Activated T-helper 17 cell treated with anti-CD3 and anti-CD28 coated beads, Interleukin-2, amount 50 U/mL, for 72 hours (primary cell): ENCODE data around the gene SPECC1. TPM values are rescaled to one million over a fixed set of nuclear protein-coding genes. Genes with fewer than 3 reads are reported as not detected.
"Not testable (repeated sequence)": the region's sequence is repeated elsewhere in the genome, so short reads cannot be mapped to it uniquely, and the experiment has no call there.

ENCODE experiments used
- ATAC-seq: fragments of 150-1000 bp; cut with Tn5 transposase; replicated peaks from 2 replicates; pipeline ENCODE4 v1.10.0; 2021; ENCODE audit warnings: mild to moderate bottlenecking, moderate library complexity
- H3K27ac Mint-ChIP-seq: one replicate; pipeline ENCODE4 v1.8.0; 2022; ENCODE audit warnings: mixed read lengths
- H3K27me3 Mint-ChIP-seq: one replicate; pipeline ENCODE4 v1.8.0; 2022; ENCODE audit warnings: mixed read lengths
- H3K36me3 Mint-ChIP-seq: one replicate; pipeline ENCODE4 v1.8.0; 2022; ENCODE audit warnings: low read depth, mild to moderate bottlenecking, mixed read lengths
- H3K4me1 Mint-ChIP-seq: one replicate; pipeline ENCODE4 v1.8.0; 2022; ENCODE audit warnings: mixed read lengths
- H3K4me3 Mint-ChIP-seq: one replicate; pipeline ENCODE4 v1.8.0; 2022; ENCODE audit warnings: mild to moderate bottlenecking, mixed read lengths
- H3K9me3 Mint-ChIP-seq: one replicate; pipeline ENCODE4 v1.8.0; 2022; ENCODE audit warnings: mixed read lengths
- total RNA-seq, 2 donors: library from RNA; stranded (reverse); gene quantifications; one replicate each; pipeline ENCODE4 v1.2.3, GENCODE V29; 2022

The SPECC1 gene
- total RNA-seq, 2 donors from 2014 or later: 5.7 to 9.6 TPM

DNA sequence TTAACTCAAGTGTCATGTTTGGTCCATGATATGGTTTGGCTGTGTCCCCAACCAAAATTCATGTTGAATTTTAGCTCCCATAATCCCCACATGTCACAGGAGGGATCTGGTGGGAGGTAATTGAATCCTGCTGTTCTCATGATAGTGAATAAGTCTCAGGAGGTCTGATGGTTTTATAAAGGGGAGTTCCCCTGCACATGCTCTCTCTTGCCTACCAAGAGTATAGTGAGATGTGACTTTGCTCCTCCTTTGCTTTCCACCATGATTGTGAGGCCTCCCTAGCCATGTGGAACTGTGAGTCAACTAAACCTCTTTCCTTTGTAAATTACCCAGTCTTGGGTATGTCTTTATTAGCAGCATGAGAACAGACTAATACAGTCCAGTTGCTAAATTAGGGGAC, 97.3 kb downstream of the SPECC1 start:
- H3K4me3 Mint-ChIP-seq, H3K4me1 Mint-ChIP-seq, H3K36me3 Mint-ChIP-seq, H3K27me3 Mint-ChIP-seq, H3K27ac Mint-ChIP-seq, H3K9me3 Mint-ChIP-seq: not testable (repeated sequence)
- peak; percentile 77 for ATAC-seq

DNA sequence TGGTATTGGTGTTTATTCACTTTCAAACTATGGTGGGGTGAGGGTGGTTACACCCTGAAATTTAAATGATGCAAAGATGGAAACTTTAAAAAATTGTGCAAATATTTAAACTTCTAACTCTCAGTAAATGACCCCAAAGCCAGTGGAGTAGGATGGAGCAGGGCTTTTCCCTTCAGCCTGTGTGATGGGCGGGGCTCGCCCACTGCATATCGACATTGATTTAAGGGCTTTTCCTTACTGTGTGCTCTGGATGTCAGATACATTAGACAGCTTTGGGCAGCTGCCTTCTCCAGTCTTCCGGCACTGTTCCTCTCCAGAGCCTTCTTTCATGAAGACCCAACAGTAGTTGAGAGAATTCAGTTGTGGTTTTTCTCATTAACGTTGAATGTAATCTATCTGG, 99.9 kb downstream of the SPECC1 start:
- H3K27ac Mint-ChIP-seq: no peak overlapping the region
- no peaks in the 10 kb centered on the region for H3K9me3 Mint-ChIP-seq
- H3K36me3 Mint-ChIP-seq: no peaks in the 10 kb centered on the region
- H3K4me1 Mint-ChIP-seq: peaks cover 9% of the 10 kb centered on the region
- ATAC-seq: no peak
- H3K27me3 Mint-ChIP-seq: peaks cover 7% of the 10 kb centered on the region
- no peak overlapping the region for H3K4me3 Mint-ChIP-seq

DNA sequence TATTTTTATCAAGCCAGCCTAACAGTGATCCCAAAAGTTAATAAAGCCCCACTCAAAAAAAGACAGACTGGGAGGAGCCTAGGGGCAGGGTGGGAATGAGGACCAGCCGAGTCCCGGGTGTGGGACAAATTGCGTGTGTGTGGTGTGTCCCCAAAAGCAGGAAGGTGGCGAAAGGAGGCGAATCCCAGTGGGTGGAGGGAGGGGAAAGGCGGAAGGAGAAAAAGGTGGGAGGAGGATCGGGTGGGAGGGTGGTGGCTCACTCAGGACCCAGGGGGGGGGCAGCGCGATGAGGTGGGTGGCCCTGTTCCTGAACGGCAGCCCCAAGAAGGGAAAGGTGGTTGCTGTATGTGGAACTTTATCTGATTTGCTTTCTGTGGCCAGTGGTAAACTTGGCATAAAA, 102.4 kb downstream of the SPECC1 start:
- Mint-ChIP-seq H3K27me3 (peaks cover 3% of the 10 kb centered on the region), H3K36me3 (no peaks in the 10 kb centered on the region), H3K4me1 (no peaks in the 10 kb centered on the region), H3K9me3 (no peaks in the 10 kb centered on the region), H3K27ac (no peak overlapping the region), H3K4me3 (no peak overlapping the region)
- ATAC-seq: no peak

DNA sequence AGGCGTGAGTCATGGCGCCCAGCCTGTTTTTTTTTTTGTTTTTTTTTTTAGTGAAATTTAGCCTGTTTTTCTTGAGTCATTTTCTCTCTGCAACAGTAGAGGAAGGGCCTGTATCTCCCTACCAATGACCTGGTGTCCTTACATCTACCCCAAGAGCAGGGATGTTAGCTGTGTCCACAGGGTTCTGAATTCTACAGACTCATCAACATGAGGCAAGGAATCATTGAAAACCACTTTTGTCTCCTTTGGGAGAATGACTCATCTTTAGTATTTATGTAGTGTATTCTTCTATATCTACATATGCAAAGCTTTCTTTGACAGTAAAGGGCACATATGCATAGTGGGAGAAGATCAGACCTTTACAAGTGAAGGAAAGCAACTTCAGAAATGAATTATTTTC, 105.3 kb downstream of the SPECC1 start:
- ATAC-seq: no peak
- H3K27me3 Mint-ChIP-seq: no peaks in the 10 kb centered on the region
- H3K4me1 Mint-ChIP-seq: no peaks in the 10 kb centered on the region
- H3K9me3 Mint-ChIP-seq: no peaks in the 10 kb centered on the region
- no peak overlapping the region for H3K27ac Mint-ChIP-seq
- H3K4me3 Mint-ChIP-seq: no peak overlapping the region
- H3K36me3 Mint-ChIP-seq: no peaks in the 10 kb centered on the region

DNA sequence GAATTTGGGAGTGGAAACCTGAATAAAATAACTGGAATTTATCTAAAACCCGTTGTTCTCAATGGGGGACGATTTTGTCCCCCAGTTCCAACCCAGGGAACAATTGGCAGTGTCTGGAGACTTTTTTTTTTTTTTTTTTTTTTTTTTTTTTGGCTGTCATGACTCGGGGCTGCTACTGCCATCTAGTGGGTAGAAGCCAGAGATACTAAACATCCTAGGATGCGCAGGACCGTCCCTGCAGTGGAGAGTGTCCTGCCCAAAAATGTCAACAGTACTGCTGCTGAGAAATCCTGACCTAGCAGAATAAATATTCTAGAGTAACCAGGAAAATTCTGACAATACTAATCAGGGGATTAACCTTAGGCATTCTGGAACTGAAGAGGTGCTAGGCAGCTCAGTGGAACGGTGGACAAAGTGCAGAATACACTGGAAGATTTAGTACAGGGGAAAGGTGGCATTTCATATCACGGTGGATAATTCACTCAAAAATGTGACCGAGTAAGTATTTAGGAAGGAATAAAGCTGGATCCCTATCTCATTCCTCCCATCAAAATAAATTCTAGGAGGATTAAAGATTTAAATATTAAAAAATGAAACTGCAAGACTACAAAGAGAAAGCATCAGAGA, 107.6 kb downstream of the SPECC1 start:
- H3K27ac Mint-ChIP-seq: no peak overlapping the region
- H3K4me3 Mint-ChIP-seq: no peak overlapping the region
- peaks cover 1% of the 10 kb centered on the region for H3K27me3 Mint-ChIP-seq
- peak; percentile 81 for ATAC-seq
- H3K9me3 Mint-ChIP-seq: no peaks in the 10 kb centered on the region
- no peaks in the 10 kb centered on the region for H3K4me1 Mint-ChIP-seq
- no peaks in the 10 kb centered on the region for H3K36me3 Mint-ChIP-seq

DNA sequence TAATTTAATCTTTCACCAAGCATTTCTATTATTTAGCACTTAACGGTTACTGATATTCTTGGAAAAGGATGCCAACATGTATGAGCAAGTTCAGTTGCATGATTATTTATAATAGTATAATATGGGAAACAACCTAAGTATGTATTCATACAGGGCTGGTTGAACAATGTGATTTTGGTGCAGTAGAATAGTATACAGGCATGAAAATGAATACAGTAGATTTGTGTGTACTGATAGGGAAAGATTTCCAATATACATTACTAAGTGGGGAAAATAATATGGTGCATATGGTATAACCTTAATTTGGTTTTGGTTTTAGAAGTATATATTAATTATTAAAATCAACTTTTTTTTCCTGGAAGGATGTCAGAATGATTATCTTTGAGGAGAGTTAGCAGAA, 109.1 kb downstream of the SPECC1 start:
- ATAC-seq: no peak
- Mint-ChIP-seq H3K36me3 (no peaks in the 10 kb centered on the region), H3K27ac (no peak overlapping the region), H3K4me1 (no peaks in the 10 kb centered on the region), H3K27me3 (peaks cover 3% of the 10 kb centered on the region), H3K9me3 (no peaks in the 10 kb centered on the region), H3K4me3 (no peak overlapping the region)

DNA sequence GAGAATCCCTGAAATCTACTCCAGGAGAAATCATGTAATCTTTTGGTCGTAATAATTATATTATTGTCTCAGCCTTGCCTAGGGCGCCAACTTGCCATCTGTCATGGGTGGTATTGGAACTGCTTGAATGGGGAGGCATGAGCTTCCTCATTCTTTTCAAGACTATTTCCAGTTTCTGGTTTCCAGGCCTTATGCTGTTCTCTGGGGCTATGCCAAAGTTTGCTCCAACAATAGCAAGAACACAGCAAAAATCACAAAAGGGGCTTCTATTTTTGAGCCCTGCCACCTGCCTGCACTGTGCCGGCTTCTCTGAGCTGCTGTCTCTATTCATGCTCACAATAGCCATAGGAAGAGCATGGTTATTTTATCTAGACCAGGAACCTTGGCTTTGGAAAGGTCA, 111.7 kb downstream of the SPECC1 start:
- H3K4me3 Mint-ChIP-seq: no peak overlapping the region
- peaks cover 3% of the 10 kb centered on the region for H3K27me3 Mint-ChIP-seq
- no peaks in the 10 kb centered on the region for H3K36me3 Mint-ChIP-seq
- ATAC-seq: no peak
- no peak overlapping the region for H3K27ac Mint-ChIP-seq
- no peaks in the 10 kb centered on the region for H3K9me3 Mint-ChIP-seq
- H3K4me1 Mint-ChIP-seq: no peaks in the 10 kb centered on the region

DNA sequence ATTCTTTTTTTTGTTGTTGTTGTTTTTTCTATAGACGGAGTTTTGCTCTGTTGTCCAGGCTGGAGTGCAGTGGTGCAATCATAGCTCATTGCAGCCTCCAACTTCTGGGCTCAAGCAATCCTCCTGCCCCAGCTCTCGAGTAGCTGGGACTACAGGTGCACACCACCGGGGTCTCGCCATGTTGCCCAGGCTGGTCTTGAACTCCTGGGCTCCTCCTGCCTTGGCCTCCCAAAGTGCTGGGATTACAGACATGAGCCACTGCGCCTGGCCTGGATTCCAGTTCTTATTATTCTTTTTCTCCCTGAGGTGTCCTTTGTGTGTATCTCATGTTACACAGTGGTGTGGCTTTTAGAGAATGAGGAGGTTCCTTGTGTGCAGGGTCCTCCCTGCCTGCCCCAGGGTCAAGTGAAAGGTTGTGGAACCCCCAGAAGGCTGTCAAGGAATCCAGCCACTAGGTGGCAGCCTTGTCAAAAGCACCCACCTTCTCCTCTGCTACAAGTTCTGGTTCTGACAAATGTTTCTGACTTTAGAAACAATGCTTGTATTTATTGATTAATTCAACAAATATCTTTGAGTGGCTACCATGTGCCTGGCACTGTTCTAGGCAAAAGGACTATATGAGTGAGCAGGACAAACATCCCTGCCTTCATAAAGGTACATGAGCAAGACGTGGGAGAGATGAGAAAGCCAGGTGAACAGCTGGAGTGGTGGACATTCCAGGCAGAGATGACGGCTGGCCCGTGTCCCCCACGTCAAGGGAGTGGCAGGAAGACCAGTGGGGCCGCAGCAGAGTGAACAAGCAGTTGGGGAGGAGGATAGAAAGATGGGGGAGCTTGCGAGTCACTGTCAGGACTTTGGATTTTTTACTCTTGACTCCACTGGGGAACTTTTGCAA, 112.4 kb downstream of the SPECC1 start:
- Mint-ChIP-seq H3K9me3 (no peaks in the 10 kb centered on the region), H3K27ac (no peak overlapping the region), H3K4me1 (no peaks in the 10 kb centered on the region), H3K36me3 (no peaks in the 10 kb centered on the region), H3K4me3 (no peak overlapping the region), H3K27me3 (peaks cover 3% of the 10 kb centered on the region)
- peak; percentile 70 for ATAC-seq

DNA sequence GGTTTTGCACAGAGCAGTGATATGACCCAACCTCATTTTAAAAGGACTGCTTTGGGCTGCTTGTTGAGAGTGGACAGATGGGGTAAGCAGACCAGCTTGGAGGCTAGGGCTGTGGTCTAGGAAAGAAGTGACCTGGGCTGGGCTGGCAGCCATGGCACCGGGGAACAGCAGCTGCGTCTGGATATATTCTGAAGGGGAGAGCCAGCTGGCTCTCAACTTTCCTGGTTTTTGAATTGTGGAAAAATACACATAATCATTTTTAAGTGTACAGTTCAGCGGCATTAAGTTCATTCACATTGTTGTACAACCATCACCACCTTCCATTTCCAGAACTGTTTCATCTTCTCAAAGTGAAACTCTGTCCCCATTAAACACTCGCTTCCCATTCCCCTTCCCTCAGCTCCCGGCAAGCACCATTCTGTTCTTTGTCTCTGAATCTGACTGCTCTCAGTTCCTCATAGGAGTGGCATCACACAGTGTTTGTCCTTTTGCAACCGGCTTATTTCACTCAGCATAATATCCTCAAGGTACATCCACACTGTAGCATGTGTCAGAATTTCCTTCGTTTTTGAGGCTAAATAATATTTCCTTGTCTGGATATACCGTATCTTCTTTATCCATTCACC, 113.2 kb downstream of the SPECC1 start:
- H3K27ac Mint-ChIP-seq: no peak overlapping the region
- H3K36me3 Mint-ChIP-seq: no peaks in the 10 kb centered on the region
- ATAC-seq: no peak
- no peaks in the 10 kb centered on the region for H3K4me1 Mint-ChIP-seq
- H3K4me3 Mint-ChIP-seq: no peak overlapping the region
- H3K9me3 Mint-ChIP-seq: no peaks in the 10 kb centered on the region
- H3K27me3 Mint-ChIP-seq: peaks cover 3% of the 10 kb centered on the region

DNA sequence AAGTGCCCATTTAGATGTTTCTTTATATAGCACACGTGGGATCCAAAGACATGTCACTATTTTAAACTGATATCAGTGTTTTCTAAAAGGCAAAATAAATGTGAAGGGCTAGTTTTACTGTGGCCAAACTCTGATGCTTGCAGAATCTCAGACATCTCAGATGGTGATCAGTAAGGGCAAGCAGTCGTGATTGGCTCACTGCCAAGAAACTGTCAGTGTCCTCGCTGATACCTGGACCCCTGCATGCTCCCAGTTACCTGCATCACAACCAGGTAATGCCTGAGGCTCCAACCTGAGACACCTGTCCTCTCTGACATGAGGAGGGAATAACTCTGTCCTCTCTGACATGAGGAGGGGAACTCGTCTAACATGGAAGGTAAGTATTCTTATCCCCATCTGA, 114.0 kb downstream of the SPECC1 start:
- no peak for ATAC-seq
- no peaks in the 10 kb centered on the region for H3K4me1 Mint-ChIP-seq
- no peaks in the 10 kb centered on the region for H3K9me3 Mint-ChIP-seq
- H3K27me3 Mint-ChIP-seq: peaks cover 3% of the 10 kb centered on the region
- no peak overlapping the region for H3K4me3 Mint-ChIP-seq
- no peaks in the 10 kb centered on the region for H3K36me3 Mint-ChIP-seq
- no peak overlapping the region for H3K27ac Mint-ChIP-seq

DNA sequence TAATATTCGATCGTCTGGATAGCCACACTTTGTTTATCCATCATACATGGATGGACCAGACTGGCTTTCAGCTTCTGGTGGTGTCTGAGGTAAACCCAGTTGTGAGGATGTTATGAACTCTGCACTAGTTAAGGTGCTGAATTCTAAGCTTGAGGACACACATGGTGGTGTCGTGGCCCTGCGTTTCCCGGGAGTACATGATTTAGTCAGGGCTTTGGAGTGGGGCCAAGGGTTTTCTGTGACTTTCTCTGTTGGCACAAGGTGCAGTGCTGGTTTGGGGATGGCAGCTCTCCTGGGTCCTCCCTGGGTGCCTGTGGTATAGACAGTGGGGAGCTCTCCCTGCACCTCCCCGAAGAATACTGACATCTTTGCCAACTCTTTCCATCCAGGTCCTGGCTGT, 116.6 kb downstream of the SPECC1 start:
- H3K4me3 Mint-ChIP-seq: no peak overlapping the region
- H3K4me1 Mint-ChIP-seq: no peaks in the 10 kb centered on the region
- no peaks in the 10 kb centered on the region for H3K36me3 Mint-ChIP-seq
- H3K27ac Mint-ChIP-seq: no peak overlapping the region
- no peaks in the 10 kb centered on the region for H3K9me3 Mint-ChIP-seq
- no peak for ATAC-seq
- peaks cover 3% of the 10 kb centered on the region for H3K27me3 Mint-ChIP-seq

DNA sequence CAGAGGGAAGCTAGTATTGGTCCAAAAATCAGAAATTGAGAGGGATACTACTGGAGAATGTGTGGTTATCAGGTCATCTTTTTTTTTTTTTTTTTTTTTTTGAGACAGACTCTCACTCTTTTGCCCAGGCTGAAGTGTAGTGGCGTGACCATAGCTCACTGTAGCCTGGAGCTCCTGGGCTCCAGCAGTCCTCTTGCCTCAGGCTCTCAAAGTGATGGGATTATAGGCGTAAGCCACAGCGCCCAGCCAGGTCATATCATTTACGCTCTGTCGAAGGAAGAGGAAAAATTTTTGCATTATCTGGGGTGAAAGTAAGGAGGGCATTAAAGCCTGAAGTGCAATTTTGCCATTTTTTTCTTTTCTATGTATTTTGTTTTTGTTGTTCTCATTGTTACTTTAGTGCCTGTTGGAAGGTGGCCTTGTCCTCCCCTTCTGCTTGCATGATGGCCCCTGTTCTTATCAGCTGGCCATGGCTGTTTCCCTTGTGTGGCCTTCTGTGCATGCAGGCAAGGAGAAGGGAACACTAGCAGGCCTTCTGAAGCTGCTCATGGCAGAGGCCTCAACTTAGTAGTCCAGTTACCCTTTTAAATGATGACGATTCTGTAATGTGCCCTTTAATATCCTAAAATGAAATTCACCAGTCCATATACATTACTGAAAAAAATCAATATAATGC, 118.3 kb downstream of the SPECC1 start:
- Mint-ChIP-seq H3K27ac (no peak overlapping the region), H3K4me3 (no peak overlapping the region), H3K4me1 (no peaks in the 10 kb centered on the region), H3K36me3 (no peaks in the 10 kb centered on the region), H3K27me3 (no peaks in the 10 kb centered on the region), H3K9me3 (no peaks in the 10 kb centered on the region)
- no peak for ATAC-seq

DNA sequence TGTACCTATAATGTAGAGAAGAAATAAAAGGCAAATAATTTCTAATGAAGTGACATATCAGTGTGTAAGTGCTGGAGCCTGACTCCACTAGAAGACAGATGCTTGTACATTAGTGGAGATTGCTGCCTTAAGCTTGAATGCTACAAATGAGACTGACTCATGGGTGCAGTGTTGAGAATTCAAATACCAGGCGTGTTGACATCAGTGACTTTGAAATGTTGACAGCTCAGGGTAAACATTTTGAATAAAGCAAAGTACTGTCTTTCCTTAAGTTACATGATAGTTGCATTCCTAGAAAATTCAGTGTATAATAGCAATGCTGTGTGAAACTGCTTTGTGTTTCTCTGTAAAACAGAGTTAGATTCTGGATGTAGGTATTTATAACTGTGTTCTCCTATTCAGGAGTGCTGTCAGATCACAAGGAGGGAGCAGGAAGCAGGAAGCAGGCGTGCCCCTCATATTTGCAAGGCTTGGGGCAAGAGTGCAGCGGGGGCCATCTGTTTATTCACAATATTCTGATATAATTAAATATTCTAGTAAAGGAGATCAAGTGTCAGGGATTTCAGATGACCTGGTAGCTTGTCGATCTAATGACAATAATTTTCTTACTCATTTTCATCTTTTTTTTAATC, 119.0 kb downstream of the SPECC1 start:
- Mint-ChIP-seq H3K9me3 (no peaks in the 10 kb centered on the region), H3K27me3 (no peaks in the 10 kb centered on the region), H3K36me3 (no peaks in the 10 kb centered on the region), H3K4me3 (no peak overlapping the region), H3K27ac (no peak overlapping the region), H3K4me1 (no peaks in the 10 kb centered on the region)
- ATAC-seq: no peak

DNA sequence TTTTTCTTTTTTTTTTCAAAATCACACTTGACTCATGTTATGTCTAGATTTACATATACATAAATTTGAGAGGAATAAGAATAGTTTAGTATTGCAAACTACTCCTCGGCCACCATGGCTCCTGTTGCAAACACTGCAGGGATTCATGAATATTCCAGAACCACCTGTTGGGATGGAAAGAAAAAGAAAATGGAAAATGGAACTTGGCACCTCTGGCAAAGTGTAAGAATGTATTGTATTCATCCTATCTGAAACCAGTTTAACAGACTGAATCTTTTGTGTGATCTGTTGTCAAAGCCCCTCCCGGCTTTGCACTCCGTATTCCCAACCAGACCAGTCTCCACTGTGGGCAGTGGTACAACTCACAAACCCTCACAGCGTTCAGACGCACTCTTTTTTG, 124.4 kb downstream of the SPECC1 start:
- no peak for ATAC-seq
- Mint-ChIP-seq H3K36me3 (no peaks in the 10 kb centered on the region), H3K27ac (no peak overlapping the region)

More for the DNA sequence above, 124.4 kb downstream of the SPECC1 start:
- H3K9me3 Mint-ChIP-seq: no peaks in the 10 kb centered on the region
- H3K4me3 Mint-ChIP-seq: no peak overlapping the region
- no peaks in the 10 kb centered on the region for H3K4me1 Mint-ChIP-seq
- H3K27me3 Mint-ChIP-seq: no peaks in the 10 kb centered on the region
